Activated CD4-positive, alpha-beta T cell treated with anti-CD3 and anti-CD28 coated beads for 48 hours (primary cell): ENCODE measurements around the gene TRPV6.

Experiments used
- DNase-seq: peaks from one replicate; pipeline ENCODE4 v3.0.0-alpha.2; 2020

Gene TRPV6

GRCh38 chr7:142882338-142882678, 3.2 kb downstream of the TRPV6 start:
- no peak for DNase-seq

DNA sequence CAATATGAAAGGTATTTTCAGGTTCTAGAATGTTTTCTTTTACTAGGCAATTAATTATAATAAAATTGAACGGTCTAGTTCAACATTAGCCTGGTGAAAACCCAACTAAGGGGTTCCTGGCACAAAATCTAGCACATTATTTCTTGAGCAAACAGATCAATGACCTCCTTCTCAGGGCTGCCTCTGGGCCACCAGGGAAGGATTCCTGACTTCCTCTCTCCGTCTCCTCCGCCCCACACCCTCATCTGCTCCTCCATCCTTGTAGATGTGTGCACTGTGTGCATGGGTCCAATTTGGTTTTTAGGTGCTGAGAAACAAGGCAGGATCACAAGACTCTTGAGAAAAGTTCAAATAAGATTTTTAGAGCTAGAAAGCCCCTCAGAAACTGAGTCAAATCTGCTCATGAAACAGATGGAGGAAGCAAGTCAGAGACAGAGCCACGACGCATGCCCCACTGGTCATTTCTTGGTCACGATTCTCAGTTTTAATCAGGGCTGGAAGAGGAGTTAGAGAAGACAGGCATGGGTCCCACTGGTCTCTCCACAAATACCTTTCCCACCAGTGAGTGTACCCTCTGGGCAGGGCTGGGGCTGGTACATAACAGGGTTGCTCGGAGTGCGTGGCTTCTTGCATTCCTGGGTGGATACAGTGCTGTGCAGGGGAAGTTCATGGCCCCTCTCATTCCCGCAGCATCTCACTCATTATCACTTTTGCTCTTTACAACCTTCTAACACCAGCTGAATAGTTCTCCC, 3.8 kb downstream of the TRPV6 start:
- no peak for DNase-seq

GRCh38 chr7:142880876-142881505, 4.6 kb downstream of the TRPV6 start:
- peak; percentile 64 for DNase-seq

DNA sequence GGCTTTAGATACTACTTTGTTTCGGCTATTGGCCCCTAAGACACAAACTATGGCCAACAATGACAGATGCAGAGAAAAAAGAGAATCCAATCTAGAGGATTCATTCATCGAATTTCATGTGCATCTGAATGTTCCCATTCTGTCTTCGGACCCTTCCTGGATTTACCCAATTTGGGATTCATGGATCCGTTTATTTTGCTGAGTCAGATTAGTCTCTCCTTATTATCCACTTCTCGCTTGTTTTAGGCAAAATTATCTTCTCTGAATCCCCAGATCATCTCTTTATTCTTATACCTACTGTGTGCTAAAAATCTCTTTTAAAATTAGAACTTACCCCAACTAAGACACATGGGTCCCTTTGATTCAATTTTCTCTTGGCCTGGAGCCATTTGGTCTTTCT, 6.5 kb downstream of the TRPV6 start:
- DNase-seq = no peak

DNA sequence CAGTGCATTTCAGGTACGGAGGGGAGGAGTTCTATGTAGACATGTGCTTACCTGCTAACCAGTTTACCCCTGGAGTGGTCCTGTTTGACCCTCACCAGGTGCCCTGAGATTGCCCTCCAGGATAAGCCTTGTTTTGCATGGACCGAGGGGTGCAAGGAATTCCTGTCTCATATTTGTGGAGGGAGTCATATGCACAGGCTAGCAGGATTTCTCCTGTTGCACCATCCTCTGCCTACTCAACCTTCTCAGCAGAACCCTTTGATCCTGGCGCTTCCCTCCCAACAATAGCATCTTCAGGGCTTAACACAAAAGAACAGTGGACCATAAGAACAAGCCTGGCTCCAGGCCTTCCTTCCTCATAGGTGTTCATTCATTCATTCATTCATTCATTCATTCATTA, 7.2 kb downstream of the TRPV6 start:
- no peak for DNase-seq

DNA sequence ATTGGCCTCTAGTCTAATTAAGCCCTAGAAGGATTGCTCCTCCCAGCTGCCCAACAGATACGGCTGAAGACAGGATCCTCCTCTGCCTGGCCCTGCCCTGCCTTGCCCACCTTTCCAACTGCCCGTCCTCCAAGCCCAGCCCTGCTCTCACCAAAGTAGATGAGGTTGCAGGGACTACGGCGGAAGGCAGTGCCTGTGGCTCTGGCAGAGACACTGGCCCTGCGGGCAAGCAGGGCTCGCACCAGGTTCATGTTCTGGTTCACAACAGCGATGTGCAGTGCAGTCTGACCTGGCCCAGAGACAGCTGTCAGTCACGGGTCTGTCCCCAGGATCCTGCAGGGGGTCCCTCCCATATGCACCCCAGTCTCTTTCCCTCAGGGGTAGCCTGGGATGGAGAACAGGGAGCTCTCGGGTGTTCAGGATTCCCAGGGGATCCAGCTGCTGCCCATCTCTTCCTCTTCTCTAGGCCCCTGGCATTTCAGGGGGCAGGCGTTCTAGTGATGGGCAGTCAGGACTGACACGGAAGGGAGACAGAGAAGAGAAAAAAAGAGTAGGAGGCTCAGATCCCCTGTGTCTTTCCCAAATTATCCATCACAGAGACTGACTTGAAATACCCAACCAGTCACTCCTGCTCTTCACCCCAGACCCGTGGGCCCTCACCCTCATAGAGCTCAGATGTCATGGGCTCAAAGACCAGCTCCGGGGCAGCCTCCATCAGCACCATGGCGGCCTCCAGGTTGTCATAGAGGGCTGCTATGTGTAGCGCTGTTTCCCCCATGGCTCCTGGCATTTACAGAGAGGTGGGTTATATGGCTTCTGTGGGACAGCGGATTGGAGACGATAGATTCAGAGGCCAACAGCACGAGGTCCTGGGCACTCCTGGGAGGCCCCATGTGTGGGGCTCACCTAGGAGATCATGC, 8.3 kb downstream of the TRPV6 start:
- no peak for DNase-seq

DNA sequence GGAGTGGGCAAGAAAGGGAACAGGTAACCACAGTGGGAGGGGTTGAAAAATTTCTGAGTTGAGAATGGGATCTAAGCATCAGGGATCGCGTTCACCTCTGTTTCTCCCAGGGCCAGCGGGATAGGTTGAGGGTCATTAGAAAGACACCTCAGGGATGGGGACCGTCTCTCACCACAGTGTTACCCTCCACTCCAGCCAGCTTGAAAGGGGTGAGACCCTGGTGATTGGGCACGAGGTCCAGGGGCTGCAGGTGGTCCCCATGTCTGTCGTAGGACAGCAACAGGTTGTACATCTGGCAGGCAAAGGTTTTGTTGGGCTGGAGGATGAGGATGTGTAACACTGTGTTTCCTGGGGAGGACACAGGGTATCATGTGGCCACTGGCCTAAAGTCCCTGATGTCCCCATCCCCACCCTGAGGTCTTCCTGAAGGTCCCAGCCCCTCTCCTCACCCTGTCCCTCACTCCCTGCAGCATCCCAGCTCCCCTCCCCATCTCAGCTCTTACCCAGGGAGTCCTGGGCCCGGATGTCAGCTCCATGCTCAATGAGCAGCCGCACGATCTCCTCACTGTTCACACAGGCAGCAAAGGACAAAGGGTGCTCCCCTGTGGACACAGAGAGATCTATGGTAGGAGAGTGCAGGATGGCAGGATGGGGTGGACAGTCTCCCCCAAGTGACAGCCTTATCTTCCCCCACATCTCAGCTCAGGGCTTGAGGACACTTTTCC, 9.1 kb downstream of the TRPV6 start:
- no peak for DNase-seq

DNA sequence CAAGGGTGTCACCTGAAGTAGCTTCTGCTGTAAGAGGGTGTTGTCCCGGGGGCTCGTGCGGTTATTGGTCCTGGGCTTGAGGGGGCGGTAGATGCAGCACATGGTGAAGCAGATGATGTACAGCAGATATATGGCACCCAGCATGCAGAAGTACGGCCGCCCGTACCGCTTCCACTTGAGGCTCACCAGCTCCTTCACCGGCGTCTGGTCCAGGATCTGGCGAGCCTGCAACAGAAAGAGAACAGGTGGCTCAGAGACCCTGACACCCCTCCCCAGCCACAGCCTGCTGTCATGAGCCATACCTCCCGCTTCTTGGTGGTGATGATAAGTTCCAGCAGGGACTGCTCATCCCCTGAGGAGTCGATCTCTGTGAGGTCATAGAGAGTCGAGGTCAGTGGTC, 10.1 kb downstream of the TRPV6 start:
- no peak for DNase-seq

- DNase-seq = no peak
These were observed 10.7 kb downstream of the TRPV6 start for GRCh38 chr7:142874837-142875236.

- no peak for DNase-seq
These were observed 11.1 kb downstream of the TRPV6 start for GRCh38 chr7:142874409-142874808.

- DNase-seq = no peak
These were observed 11.7 kb downstream of the TRPV6 start for GRCh38 chr7:142873871-142874270.

GRCh38 chr7:142873281-142873784, 12.2 kb downstream of the TRPV6 start:
- peak; percentile 69 for DNase-seq

DNA sequence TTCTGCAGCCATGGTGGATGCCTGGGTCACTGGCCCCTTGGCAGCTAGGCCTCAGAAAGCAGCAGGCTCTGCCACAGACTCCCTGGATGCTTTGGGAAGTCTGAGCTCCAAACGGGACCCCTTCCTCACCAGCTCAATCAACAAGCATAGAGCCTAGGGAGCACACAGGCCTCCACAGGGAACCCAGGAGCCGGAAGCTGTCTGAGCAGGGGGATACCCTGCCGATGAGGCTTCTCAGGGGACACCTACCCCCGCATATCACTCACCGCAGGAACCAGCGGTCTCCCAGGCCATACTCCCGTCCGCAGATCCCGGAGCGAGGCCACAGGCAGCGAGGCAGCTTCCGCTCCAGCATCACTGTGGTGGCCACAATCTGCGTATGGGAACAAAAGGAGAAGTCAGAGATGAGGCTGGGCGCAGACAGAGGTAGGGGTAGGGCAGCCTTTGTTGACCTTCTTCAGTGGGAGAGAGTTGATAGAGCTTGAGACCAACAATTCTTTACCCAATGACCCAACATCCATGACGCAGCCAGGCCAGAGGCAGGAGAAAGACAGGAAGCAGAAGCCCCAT, 13.4 kb downstream of the TRPV6 start:
- DNase-seq = no peak

- no peak for DNase-seq
These were observed 14.1 kb downstream of the TRPV6 start for GRCh38 chr7:142871260-142872105.

GRCh38 chr7:142870566-142871259, 14.8 kb downstream of the TRPV6 start:
- no peak for DNase-seq

DNA sequence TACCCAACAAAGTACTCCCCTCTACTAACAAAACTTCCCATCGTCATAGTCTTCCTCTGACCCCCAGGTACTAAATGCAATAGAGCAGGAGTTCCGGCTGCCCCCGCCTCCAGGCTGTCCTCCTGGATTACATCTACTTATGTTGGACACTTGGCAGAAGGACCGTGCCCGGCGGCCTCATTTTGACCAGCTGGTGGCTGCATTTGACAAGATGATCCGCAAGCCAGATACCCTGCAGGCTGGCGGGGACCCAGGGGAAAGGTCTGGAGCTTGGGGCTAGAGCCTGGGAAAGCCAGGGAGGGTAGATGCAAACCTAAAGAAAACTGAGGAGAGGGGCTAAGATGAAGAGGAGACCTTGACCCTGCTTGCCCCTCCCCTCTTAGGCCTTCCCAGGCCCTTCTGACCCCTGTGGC, 15.4 kb downstream of the TRPV6 start:
- DNase-seq = no peak

DNA sequence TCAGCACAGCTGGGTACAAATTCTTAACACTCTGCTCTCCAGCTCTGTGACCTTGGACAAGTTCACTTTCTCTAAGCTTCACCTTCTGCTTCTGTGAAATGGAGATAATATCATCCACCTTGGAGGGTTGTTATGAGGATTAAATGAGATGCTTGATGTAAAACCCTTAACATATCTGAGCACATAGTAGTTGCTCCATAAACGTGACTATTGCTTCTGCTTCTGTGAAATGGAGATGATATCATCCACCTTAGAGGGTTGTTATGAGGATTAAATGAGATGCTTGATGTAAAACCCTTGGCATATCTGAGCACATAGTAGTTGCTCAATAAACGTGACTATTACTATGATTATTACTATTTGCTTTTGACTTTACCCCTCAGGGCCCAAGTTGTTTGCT, 16.1 kb downstream of the TRPV6 start:
- no peak for DNase-seq

DNA sequence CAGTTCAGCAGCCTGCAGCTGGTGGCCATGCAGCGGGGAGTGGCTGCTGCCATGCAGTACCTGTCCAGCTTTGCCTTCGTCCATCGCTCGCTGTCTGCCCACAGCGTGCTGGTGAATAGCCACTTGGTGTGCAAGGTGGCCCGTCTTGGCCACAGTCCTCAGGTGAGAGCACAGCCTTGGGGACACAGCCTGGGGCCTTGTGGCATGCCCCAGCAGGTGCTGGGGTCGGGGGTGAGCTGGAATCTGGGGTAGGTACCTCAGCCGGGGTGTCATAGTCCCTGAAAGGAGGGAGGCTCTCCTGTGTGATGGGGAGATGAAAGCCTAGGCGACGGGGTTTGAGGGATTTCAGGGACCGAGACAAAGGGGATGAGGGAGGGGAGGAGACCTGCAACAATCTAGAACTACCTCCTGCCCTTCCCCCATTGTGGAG, 16.5 kb downstream of the TRPV6 start:
- no peak for DNase-seq

DNA sequence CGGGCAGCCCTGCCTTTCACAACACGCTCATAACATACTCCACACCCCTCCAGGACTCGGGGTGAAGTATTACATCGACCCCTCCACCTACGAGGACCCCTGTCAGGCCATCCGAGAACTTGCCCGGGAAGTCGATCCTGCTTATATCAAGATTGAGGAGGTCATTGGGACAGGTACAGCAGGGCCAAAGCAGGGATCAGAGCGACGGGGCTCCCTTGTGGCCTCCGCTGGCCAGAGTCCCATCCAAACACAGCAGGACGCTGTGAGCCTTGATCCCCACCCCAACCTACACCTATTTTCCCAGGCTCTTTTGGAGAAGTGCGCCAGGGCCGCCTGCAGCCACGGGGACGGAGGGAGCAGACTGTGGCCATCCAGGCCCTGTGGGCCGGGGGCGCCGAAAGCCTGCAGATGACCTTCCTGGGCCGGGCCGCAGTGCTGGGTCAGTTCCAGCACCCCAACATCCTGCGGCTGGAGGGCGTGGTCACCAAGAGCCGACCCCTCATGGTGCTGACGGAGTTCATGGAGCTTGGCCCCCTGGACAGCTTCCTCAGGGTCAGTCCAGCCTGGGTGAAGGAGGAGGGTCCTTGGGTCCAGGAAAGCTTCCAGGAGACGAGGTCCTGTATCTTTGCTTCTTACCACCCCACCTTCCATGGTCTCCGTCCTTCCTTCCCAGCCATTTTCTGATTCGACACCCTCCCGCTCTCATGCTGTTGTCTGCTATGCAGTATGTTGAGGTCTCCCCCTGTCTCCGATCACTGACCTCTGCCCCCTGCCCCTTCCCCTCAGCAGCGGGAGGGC, 17.2 kb downstream of the TRPV6 start:
- no peak for DNase-seq
